ENCODE results near the gene HEBP2. TPM values are rescaled to one million over a fixed set of nuclear protein-coding genes. Genes with fewer than 3 reads are reported as not detected.

The HEBP2 gene
- polyA plus RNA-seq, 3 donors from 2014 or later, result 22.0 to 34.5 (median 26.7) TPM

DNA sequence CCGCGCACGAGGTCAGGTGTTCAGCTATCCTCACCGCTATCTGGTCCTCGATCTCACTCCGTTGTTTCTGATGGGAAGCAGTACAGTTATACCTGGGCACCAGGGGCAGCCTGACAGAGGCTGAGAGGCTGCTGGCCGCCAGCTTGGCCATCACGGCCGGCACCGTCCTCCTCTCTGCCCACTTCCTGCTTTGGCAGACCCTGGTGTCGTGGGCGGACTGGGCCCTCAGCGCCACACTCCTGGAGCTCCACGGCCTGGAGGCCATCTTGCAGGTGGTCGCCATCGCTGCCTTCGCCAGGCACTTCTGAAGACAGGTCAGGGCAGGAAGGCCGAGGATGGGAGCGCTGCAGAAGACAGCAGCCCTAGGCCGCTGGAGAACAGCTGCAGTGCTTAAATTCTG, 60.1 kb downstream of the HEBP2 start:
- no peaks in the 10 kb centered on the region for H3K9me3 Mint-ChIP-seq
- no peak overlapping the region for H3K4me3 Mint-ChIP-seq
- H3K27me3 Mint-ChIP-seq (ENCODE audit: low read depth in 3 of 3), result peaks cover 1 to 4% (median 2%) of the 10 kb centered on the region in 3 donors
- DNase-seq, result no peak
- H3K4me1 Mint-ChIP-seq, result no peaks in the 10 kb centered on the region
- H3K36me3 Mint-ChIP-seq, result no peaks in the 10 kb centered on the region
- H3K27ac Mint-ChIP-seq, result no peak overlapping the region

DNA sequence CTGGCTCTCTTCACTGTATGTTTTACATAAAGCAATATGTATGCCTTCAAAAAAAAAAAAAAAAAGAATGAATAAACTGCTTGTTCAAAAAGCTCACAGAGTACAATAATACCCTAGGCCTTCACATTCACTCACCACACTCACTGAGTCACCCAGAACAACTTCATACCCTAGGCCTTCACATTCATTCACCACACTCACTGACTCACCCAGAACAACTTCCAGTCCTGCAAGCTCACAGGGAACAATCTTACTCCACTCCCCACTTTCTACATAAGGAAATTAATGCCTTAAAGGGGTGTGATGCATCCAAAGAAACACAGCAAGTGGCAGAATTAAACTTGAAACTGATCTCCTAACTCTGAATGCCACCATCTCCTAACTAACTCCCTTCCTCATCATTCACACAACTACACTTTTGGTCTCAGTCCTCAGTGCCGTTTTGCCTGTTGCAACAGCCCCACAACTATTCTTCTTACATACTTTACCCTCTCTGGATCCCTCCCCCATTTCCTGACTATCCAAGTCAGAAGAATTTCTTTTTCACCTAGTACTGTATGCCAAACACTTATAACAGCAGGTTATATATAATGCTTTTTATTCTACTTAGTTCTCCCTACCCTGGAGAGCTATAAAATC, 61.1 kb downstream of the HEBP2 start:
- DNase-seq, result no peak
- H3K27ac Mint-ChIP-seq, result no peak overlapping the region
- no peaks in the 10 kb centered on the region for H3K36me3 Mint-ChIP-seq
- no peaks in the 10 kb centered on the region for H3K4me1 Mint-ChIP-seq
- H3K4me3 Mint-ChIP-seq, result no peak overlapping the region
- no peaks in the 10 kb centered on the region for H3K9me3 Mint-ChIP-seq
- H3K27me3 Mint-ChIP-seq (ENCODE audit: low read depth in 3 of 3), result peaks cover 1 to 4% (median 2%) of the 10 kb centered on the region in 3 donors

- H3K36me3 Mint-ChIP-seq, result no peaks in the 10 kb centered on the region
- no peak for DNase-seq
- H3K27ac Mint-ChIP-seq, result no peak overlapping the region
- H3K4me3 Mint-ChIP-seq, result no peak overlapping the region
- no peaks in the 10 kb centered on the region for H3K4me1 Mint-ChIP-seq
- H3K9me3 Mint-ChIP-seq, result no peaks in the 10 kb centered on the region
- peaks cover 1 to 2% (median 2%) of the 10 kb centered on the region in 3 donors for H3K27me3 Mint-ChIP-seq (ENCODE audit: low read depth in 3 of 3)
These were observed 63.9 kb downstream of the HEBP2 start for GRCh38 chr6:138467901-138468300.

GRCh38 chr6:138468320-138469015, 64.4 kb downstream of the HEBP2 start:
- Mint-ChIP-seq H3K4me3 (no peak overlapping the region), H3K9me3 (no peaks in the 10 kb centered on the region), H3K4me1 (no peaks in the 10 kb centered on the region), H3K36me3 (no peaks in the 10 kb centered on the region), H3K27ac (no peak overlapping the region), H3K27me3 (ENCODE audit: low read depth in 3 of 3) (peaks cover 1 to 2% (median 2%) of the 10 kb centered on the region in 3 donors)
- DNase-seq, result no peak

Other genes with a start within 250 kb of the HEBP2 start
- gene ARFGEF3, start 242.3 kb upstream of the HEBP2 start, polyA plus RNA-seq, result under 1 TPM in 1 of 3 donors, not detected in 2; 0.03 TPM
- not detected for gene PBOV1, start 185.7 kb upstream of the HEBP2 start, polyA plus RNA-seq
- gene SMIM28, start 26.3 kb upstream of the HEBP2 start, polyA plus RNA-seq, result not detected
- gene NHSL1, start 95.3 kb downstream of the HEBP2 start, polyA plus RNA-seq, result under 1 TPM in 1 of 3 donors, not detected in 2; 0.09 TPM